ENCODE results near the gene ABCB11.

DNA sequence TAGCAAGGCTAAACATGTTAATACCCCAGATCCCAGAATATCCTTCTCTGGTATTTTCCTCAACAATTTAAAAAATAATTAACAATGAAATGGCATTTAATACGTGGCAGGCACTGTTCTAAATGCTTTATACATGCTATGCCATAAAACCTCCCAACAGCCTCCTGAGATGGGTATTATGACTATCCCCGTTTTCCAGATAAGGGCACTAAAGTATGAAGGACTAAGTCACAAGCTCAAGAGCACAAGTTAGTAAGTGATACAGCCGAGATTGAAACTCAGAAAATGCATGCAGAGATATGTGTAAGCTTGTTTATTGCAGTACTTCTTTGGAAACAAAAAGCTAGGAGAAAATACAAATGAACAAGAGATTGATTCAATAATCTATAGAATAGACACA is 8.0 kb downstream of the ABCB11 start:
- TF ChIP-seq, protein P1, sequence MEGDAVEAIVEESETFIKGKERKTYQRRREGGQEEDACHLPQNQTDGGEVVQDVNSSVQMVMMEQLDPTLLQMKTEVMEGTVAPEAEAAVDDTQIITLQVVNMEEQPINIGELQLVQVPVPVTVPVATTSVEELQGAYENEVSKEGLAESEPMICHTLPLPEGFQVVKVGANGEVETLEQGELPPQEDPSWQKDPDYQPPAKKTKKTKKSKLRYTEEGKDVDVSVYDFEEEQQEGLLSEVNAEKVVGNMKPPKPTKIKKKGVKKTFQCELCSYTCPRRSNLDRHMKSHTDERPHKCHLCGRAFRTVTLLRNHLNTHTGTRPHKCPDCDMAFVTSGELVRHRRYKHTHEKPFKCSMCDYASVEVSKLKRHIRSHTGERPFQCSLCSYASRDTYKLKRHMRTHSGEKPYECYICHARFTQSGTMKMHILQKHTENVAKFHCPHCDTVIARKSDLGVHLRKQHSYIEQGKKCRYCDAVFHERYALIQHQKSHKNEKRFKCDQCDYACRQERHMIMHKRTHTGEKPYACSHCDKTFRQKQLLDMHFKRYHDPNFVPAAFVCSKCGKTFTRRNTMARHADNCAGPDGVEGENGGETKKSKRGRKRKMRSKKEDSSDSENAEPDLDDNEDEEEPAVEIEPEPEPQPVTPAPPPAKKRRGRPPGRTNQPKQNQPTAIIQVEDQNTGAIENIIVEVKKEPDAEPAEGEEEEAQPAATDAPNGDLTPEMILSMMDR (IDR thresholded peaks at IDR 0.05): no peak
- TF ChIP-seq EP300 (IDR thresholded peaks at IDR 0.05): no peak
